IPS-18a (cell line): ENCODE results near the gene HLA-DMB.

ENCODE experiments used
- H3K27ac ChIP-seq: one replicate; pipeline ENCODE4 v1.5.1; 2013; ENCODE audit warnings: low read length
- H3K27me3 ChIP-seq: one replicate; pipeline ENCODE4 v1.6.1; 2013; ENCODE audit warnings: mild to moderate bottlenecking, low read length; ENCODE audit not compliant: control insufficient read depth, insufficient read depth
- H3K36me3 ChIP-seq: one replicate; pipeline ENCODE4 v1.6.1; 2013; ENCODE audit warnings: low read depth, low read length; ENCODE audit not compliant: control insufficient read depth
- H3K4me1 ChIP-seq: one replicate; pipeline ENCODE4 v1.6.1; 2013; ENCODE audit warnings: low read depth, low read length; ENCODE audit not compliant: control insufficient read depth
- H3K4me3 ChIP-seq: one replicate; pipeline ENCODE4 v1.5.1; 2013; ENCODE audit warnings: low read length
- H3K9ac ChIP-seq: one replicate; pipeline ENCODE4 v1.6.1; 2013; ENCODE audit warnings: mild to moderate bottlenecking, low read length, moderate library complexity
- H3K9me3 ChIP-seq: one replicate; pipeline ENCODE4 v1.6.1; 2013; ENCODE audit warnings: low read depth, low read length; ENCODE audit not compliant: control insufficient read depth

The HLA-DMB gene

GRCh38 chr6:32940656-32941213 is at the start of gene HLA-DMB:
HLA-DMB (minus strand) TSS chr6:32941028; CDS start chr6:32940807, 221 bp downstream.
- peaks cover 7% of the 10 kb centered on the region for H3K4me1 ChIP-seq
- H3K27me3 ChIP-seq, result no peaks in the 10 kb centered on the region
- no peaks in the 10 kb centered on the region for H3K36me3 ChIP-seq
- no peak within 1 kb of the TSS for H3K9ac ChIP-seq
- peak within 1 kb of the TSS; percentile 64 for H3K4me3 ChIP-seq
- H3K9me3 ChIP-seq, result no peaks in the 10 kb centered on the region
- no peak within 1 kb of the TSS for H3K27ac ChIP-seq

DNA sequence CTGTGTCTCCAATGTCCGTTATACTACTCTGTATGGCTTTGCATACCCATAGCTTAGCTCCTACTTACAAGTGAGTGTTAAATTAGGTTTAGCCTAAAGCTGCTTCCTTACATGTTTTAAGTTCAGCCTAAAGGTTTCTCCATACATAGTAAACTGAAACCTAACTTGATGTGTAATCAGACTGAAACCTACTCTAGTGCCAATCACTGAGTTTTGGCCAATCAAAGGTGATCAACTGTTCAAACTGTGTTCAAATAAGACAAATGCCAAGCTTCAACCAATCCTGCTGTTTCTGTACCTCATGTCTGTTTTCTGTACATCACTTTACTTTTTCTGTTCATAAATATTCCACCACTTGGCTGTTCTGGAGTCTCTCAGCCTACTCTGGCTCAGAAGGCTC is 48.5 kb upstream of the HLA-DMB start:
- H3K27me3 ChIP-seq, result no peaks in the 10 kb centered on the region
- no peak overlapping the region for H3K27ac ChIP-seq
- H3K9ac ChIP-seq, result no peak overlapping the region
- no peak overlapping the region for H3K4me3 ChIP-seq
- no peaks in the 10 kb centered on the region for H3K9me3 ChIP-seq
- H3K4me1 ChIP-seq, result peaks cover 3% of the 10 kb centered on the region
- no peaks in the 10 kb centered on the region for H3K36me3 ChIP-seq

DNA sequence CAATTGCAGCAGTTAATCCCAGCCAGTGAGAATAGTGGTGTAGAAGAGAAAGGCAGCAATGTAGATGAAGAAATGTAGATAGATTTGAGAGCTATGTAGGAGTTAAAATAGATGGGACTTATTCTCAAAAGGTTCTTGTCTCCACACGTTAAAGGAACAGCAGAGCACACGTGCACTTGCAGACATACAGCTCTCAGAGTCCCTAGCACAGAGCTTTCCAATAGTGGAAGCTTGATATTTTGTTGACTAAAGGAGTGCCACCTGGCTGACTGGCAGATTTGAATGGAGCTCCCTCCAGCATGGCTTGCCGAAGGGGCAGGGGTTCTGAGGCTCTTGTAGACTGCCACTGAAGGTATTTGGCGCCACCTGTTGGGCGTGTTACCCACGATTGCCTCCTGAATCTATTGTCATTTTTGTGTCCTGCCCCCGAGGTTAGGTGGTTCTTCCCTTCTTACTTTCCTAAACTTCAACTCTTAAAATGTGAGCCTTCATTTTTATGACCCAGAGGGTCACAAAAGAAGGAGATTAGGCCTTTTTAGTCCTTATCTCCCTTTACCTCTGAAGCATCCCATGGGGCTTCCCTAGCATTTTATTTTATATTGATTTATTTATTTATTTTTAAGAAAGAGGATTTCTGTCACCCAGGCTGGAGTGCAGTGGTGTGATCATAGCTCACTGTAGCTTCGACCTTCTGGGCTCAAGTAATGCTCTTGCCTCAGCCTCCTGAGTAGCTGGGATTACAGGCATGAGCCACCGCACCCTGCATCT is 44.0 kb upstream of the HLA-DMB start:
- no peak overlapping the region for H3K9ac ChIP-seq
- peaks cover 23% of the 10 kb centered on the region for H3K36me3 ChIP-seq
- no peak overlapping the region for H3K27ac ChIP-seq
- peaks cover 5% of the 10 kb centered on the region for H3K4me1 ChIP-seq
- H3K27me3 ChIP-seq, result no peaks in the 10 kb centered on the region
- no peak overlapping the region for H3K4me3 ChIP-seq
- H3K9me3 ChIP-seq, result no peaks in the 10 kb centered on the region

DNA sequence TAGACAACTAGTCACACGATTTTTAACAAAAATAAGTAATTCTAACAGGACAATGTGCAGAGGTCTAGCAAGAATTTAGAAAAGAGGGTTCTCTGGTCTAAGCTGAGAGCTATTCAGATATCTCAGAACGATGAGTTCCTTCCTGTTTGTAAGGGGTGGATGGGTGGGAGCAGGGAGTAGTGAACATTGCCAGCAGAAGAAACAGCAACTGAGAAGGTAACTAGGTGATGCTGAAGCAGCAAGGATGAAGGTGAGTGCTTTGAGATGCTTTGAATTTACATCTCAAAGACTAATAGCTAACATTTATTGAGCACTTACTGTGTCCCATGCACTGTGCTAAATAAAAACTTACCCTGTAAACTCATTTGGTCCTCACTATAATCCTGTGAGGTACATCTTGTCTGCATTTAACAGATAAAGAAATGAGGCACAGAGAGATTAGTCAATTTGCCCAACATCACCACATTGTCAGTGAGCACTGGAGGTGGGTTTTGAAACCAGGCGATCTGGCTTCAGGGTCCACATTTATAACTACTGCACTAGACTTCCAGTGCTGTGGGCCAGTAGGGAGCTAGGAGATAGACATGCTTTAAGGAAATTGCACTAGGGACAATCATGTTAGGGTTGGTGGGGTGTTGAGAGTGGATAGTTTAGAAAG is 43.3 kb upstream of the HLA-DMB start:
- H3K9ac ChIP-seq, result no peak overlapping the region
- no peak overlapping the region for H3K27ac ChIP-seq
- no peaks in the 10 kb centered on the region for H3K27me3 ChIP-seq
- H3K36me3 ChIP-seq, result peaks cover 30% of the 10 kb centered on the region
- H3K4me3 ChIP-seq, result no peak overlapping the region
- no peaks in the 10 kb centered on the region for H3K9me3 ChIP-seq
- peaks cover 5% of the 10 kb centered on the region for H3K4me1 ChIP-seq

- Histone ChIP-seq H3K27me3 (no peaks in the 10 kb centered on the region), H3K9me3 (no peaks in the 10 kb centered on the region), H3K4me1 (peaks cover 5% of the 10 kb centered on the region), H3K9ac (no peak overlapping the region), H3K36me3 (peaks cover 36% of the 10 kb centered on the region), H3K27ac (no peak overlapping the region), H3K4me3 (no peak overlapping the region)
Observed at GRCh38 chr6:32983493-32983848, 42.6 kb upstream of the HLA-DMB start.

- Histone ChIP-seq H3K9me3 (no peaks in the 10 kb centered on the region), H3K9ac (no peak overlapping the region), H3K36me3 (peaks cover 42% of the 10 kb centered on the region), H3K27ac (no peak overlapping the region), H3K27me3 (no peaks in the 10 kb centered on the region), H3K4me1 (peaks cover 5% of the 10 kb centered on the region), H3K4me3 (no peak overlapping the region)
Observed at GRCh38 chr6:32982702-32983492, 42.1 kb upstream of the HLA-DMB start.

DNA sequence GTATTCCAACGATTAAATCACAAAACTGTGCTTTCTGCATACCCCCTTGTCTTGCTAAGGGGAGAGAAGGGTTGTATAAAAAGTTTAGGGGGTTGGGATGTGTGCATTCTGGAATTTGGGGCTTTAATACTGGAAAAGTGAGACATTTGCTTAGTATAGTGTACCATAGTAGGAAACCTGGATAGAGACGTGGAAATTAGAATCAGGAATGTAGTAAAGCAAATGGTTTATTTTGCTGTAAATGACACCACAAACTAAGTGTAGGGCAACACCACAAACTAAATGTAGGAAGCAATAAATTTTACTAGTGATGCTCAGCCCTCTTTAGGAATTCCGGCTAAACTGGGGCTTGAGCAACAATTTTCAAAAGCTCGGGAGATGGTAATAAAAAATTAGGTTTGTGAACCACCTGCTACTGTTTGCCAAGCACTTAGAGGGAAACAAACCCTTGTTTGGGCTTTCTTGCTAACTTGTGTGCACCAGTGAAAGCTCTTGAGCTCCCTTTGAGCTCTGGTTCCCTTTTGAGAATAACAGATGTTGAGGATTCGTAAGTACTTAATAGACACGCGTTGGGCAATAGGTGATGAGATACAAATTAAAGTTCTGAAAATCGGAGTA is 41.4 kb upstream of the HLA-DMB start:
- no peaks in the 10 kb centered on the region for H3K9me3 ChIP-seq
- H3K4me1 ChIP-seq, result peaks cover 5% of the 10 kb centered on the region
- H3K4me3 ChIP-seq, result no peak overlapping the region
- H3K36me3 ChIP-seq, result peaks cover 49% of the 10 kb centered on the region
- H3K9ac ChIP-seq, result no peak overlapping the region
- H3K27me3 ChIP-seq, result no peaks in the 10 kb centered on the region
- no peak overlapping the region for H3K27ac ChIP-seq

- Histone ChIP-seq H3K4me1 (peaks cover 5% of the 10 kb centered on the region), H3K27ac (no peak overlapping the region)
Observed at GRCh38 chr6:32980488-32981038, 39.7 kb upstream of the HLA-DMB start.

GRCh38 chr6:32979720-32980487 is 39.1 kb upstream of the HLA-DMB start:
- Histone ChIP-seq H3K36me3 (peaks cover 72% of the 10 kb centered on the region), H3K27me3 (no peaks in the 10 kb centered on the region), H3K4me3 (no peak overlapping the region), H3K9me3 (no peaks in the 10 kb centered on the region), H3K4me1 (peaks cover 5% of the 10 kb centered on the region), H3K9ac (no peak overlapping the region), H3K27ac (no peak overlapping the region)

More at GRCh38 chr6:32980488-32981038, 39.7 kb upstream of the HLA-DMB start:
- no peak overlapping the region for H3K9ac ChIP-seq
- H3K9me3 ChIP-seq, result no peaks in the 10 kb centered on the region
- H3K36me3 ChIP-seq, result peaks cover 65% of the 10 kb centered on the region
- H3K4me3 ChIP-seq, result no peak overlapping the region
- no peaks in the 10 kb centered on the region for H3K27me3 ChIP-seq

GRCh38 chr6:32977953-32978324 is 37.1 kb upstream of the HLA-DMB start:
- Histone ChIP-seq H3K27ac (no peak overlapping the region), H3K36me3 (peaks cover 92% of the 10 kb centered on the region), H3K9me3 (no peaks in the 10 kb centered on the region), H3K9ac (no peak overlapping the region), H3K4me3 (no peak overlapping the region), H3K4me1 (peaks cover 5% of the 10 kb centered on the region), H3K27me3 (no peaks in the 10 kb centered on the region)
